A673 (cell line): Measurements from ENCODE around the gene LRRFIP1. TPM values are rescaled to one million over a fixed set of nuclear protein-coding genes. Genes with fewer than 3 reads are reported as not detected.
A peak's percentile ranks its signal among the peaks of the same experiment; 100 is the strongest.

Experiments used
- BruUV-seq: library from RNA; stranded (reverse); fragments of 400-500 nt; replicated peaks from 2 replicates; lab custom pipeline; 2021; lab: Mats Ljungman, UMichigan
- CTCF ChIA-PET: fragments of 300-600 bp; sonication (Branson Sonifier 250); formaldehyde crosslinking; loops from one replicate; lab custom pipeline; 2022; ENCODE audit warnings: antibody characterized with exemption; lab: Charles Lee
- POLR2A ChIA-PET: fragments of 300-600 bp; sonication (Branson Sonifier 250); formaldehyde crosslinking; loops from one replicate; lab custom pipeline; 2022; ENCODE audit warnings: antibody characterized with exemption; ENCODE audit not compliant: low non-redundant PET; lab: Charles Lee
- DNase-seq: peaks from one replicate; pipeline ENCODE4 v3.0.0-alpha.2; 2015; ENCODE audit warnings: low spot score
- H3K27ac ChIP-seq: fragments of 200-600 bp; sonication (generic); 2 replicates; pipeline ENCODE4 v1.5.1; 2016; ENCODE audit warnings: mixed run types, low read depth, mild to moderate bottlenecking, mixed read lengths, antibody characterized with exemption, low read length; ENCODE audit not compliant: poor library complexity, severe bottlenecking
- H3K27me3 ChIP-seq: fragments of 200-600 bp; sonication (generic); replicated peaks from 2 replicates; pipeline ENCODE4 v1.6.1; 2017; ENCODE audit warnings: mixed run types, low read depth, mild to moderate bottlenecking, mixed read lengths, antibody characterized with exemption, low read length; ENCODE audit not compliant: insufficient read depth, poor library complexity
- H3K36me3 ChIP-seq: fragments of 200-600 bp; sonication (generic); 2 replicates; pipeline ENCODE4 v1.6.1; 2016; ENCODE audit warnings: mixed run types, mild to moderate bottlenecking, mixed read lengths, antibody characterized with exemption, low read length; ENCODE audit not compliant: insufficient read depth, poor library complexity, severe bottlenecking
- H3K4me1 ChIP-seq: fragments of 200-600 bp; sonication (generic); 2 replicates; pipeline ENCODE4 v1.6.1; 2017; ENCODE audit warnings: mixed run types, mild to moderate bottlenecking, mixed read lengths, antibody characterized with exemption, low read length; ENCODE audit not compliant: insufficient read depth, poor library complexity, severe bottlenecking
- H3K4me3 ChIP-seq: fragments of 200-600 bp; sonication (generic); 2 replicates; pipeline ENCODE4 v1.5.1; 2016; ENCODE audit warnings: low read depth, mixed run types, mild to moderate bottlenecking, mixed read lengths, low read length; ENCODE audit not compliant: poor library complexity, severe bottlenecking
- H3K9me3 ChIP-seq: fragments of 200-600 bp; sonication (generic); 2 replicates; pipeline ENCODE4 v1.6.1; 2016; ENCODE audit warnings: mixed run types, low read depth, mild to moderate bottlenecking, mixed read lengths, antibody characterized with exemption, low read length; ENCODE audit not compliant: poor library complexity, severe bottlenecking
- CTCF ChIP-seq: fragments of 300-800, 200-600 bp; sonication (generic); conservative IDR thresholded peaks from 2 replicates; pipeline ENCODE4 v1.5.1; 2017; ENCODE audit warnings: low read depth, mild to moderate bottlenecking, antibody characterized with exemption, low read length, moderate library complexity, mixed read lengths
- EZH2 ChIP-seq: fragments of 200-600 bp; sonication (generic); IDR thresholded peaks from 2 replicates; pipeline ENCODE4 v1.6.1; 2017; ENCODE audit warnings: borderline replicate concordance, low read depth, mild to moderate bottlenecking, mixed read lengths, antibody characterized with exemption, low read length; ENCODE audit not compliant: poor library complexity, severe bottlenecking
- intact Hi-C: fragments of 100-400 bp; cut with micrococcal nuclease; formaldehyde crosslinking; loops from one replicate; pipeline ENCODE4 v1.10.0; 2022; ENCODE audit not compliant: unreplicated experiment
- total RNA-seq: library from RNA; stranded (reverse); gene quantifications from 2 replicates; pipeline ENCODE4 v1.2.3, GENCODE V29; 2021

The LRRFIP1 gene
- total RNA-seq, 1 experiment from 2014 or later = 69.3 TPM

DNA sequence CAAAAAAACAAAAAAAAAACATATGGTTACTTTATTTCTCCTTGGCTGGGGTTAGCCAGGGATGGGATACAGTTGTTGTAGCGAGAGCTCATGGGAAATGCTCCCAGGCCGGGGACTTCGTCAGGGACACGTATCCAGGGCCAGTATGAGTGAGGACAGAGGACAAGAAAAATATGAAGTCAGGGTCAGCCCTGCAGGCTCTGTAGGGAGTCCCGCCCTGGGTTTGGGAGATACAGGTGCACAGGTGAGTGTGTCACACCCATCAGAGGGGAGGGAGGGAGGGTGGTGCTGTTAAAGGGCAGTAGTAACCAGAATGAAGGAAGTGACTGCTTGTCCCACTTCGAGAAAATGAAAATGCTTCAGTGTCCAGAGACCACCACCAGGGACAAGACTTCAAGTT, 115.6 kb downstream of the LRRFIP1 start:
- Histone ChIP-seq H3K27me3 (no peaks in the 10 kb centered on the region), H3K9me3 (no peaks in the 10 kb centered on the region), H3K27ac (no peak overlapping the region), H3K4me1 (peaks cover 3% of the 10 kb centered on the region), H3K4me3 (no peak overlapping the region), H3K36me3 (no peaks in the 10 kb centered on the region)
- POLR2A ChIA-PET = interaction anchor here (1.0 kb wide), 1 partner anchor 388 kb away, joined by 4 read pairs; no protein-coding TSS in a partner anchor
- no peak for DNase-seq
- intact Hi-C loops = loop anchor here (10.0 kb wide), 1 partner anchor 228 kb away; no protein-coding TSS in a partner anchor
- TF ChIP-seq EZH2 (no peak), CTCF (no peak)
- BruUV-seq = no TSS peak
- CTCF ChIA-PET = interaction anchor here (0.6 to 2.4 kb wide), 3 partner anchors 42 to 69 kb away, joined by 3 to 41 read pairs (median 5); no protein-coding TSS in a partner anchor

- no peaks in the 10 kb centered on the region for H3K36me3 ChIP-seq
- BruUV-seq = no TSS peak
- no peaks in the 10 kb centered on the region for H3K9me3 ChIP-seq
- H3K4me1 ChIP-seq = peaks cover 3% of the 10 kb centered on the region
- ChIA-PET POLR2A (interaction anchor here (1.0 kb wide), 1 partner anchor 389 kb away, joined by 4 read pairs; no protein-coding TSS in a partner anchor), CTCF (interaction anchor here (2.4 kb wide), 1 partner anchor 70 kb away, joined by 41 read pairs; no protein-coding TSS in a partner anchor)
- intact Hi-C loops = loop anchor here (10.0 kb wide), 1 partner anchor 229 kb away; no protein-coding TSS in a partner anchor
- peak; percentile 28; the same call in 1 of the 2 replicates for TF ChIP-seq CTCF
- no peak for TF ChIP-seq EZH2
- H3K27me3 ChIP-seq = no peaks in the 10 kb centered on the region
- no peak overlapping the region for H3K27ac ChIP-seq
- no peak for DNase-seq
- H3K4me3 ChIP-seq = no peak overlapping the region
Measured at GRCh38 chr2:237743561-237744269, 116.3 kb downstream of the LRRFIP1 start.

DNA sequence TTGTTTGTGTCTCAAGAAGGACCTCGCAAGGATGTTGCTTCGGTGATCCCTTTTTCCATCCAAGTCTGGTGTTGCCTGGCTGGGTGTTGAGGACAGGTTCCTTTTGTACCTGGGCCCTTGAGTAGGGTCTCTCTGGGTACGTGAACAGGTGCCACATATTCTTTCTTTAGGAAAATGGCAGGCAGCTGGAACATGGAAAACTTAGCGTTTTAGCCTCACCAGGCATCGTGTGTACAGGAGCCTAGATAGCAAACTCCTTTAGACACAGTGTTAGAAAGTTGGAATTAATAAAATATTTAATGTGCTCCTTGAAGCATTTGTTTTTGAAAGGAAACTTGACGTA, 116.9 kb downstream of the LRRFIP1 start:
- TF ChIP-seq EZH2 (no peak), CTCF (no peak)
- Histone ChIP-seq H3K27me3 (no peaks in the 10 kb centered on the region), H3K9me3 (no peaks in the 10 kb centered on the region), H3K4me3 (no peak overlapping the region), H3K4me1 (peaks cover 3% of the 10 kb centered on the region), H3K36me3 (no peaks in the 10 kb centered on the region), H3K27ac (peak overlapping the region; percentile 5)
- no TSS peak for BruUV-seq
- no peak for DNase-seq
- CTCF ChIA-PET = interaction anchor here (2.4 kb wide), 1 partner anchor 71 kb away, joined by 41 read pairs; no protein-coding TSS in a partner anchor
- intact Hi-C loops = loop anchor here (10.0 kb wide), 1 partner anchor 229 kb away; no protein-coding TSS in a partner anchor
- POLR2A ChIA-PET = no interaction called here
